HFF-Myc (cell line): ENCODE data around the gene WHAMM.
"Not testable (repeated sequence)": the region's sequence is repeated elsewhere in the genome, so short reads cannot be mapped to it uniquely, and the experiment has no call there.

Experiments
- DNase-seq: peaks from one replicate; pipeline ENCODE4 v3.0.0-alpha.2; 2011; ENCODE audit warnings: low read depth; ENCODE audit errors: extremely low read depth
- H3K4me3 ChIP-seq: replicated peaks from 2 replicates; pipeline ENCODE4 v1.5.1; 2011; ENCODE audit warnings: low read depth, mild to moderate bottlenecking, control low read depth, low read length
- TF ChIP-seq, protein P1 (sequence below): IDR thresholded peaks from 2 replicates; pipeline ENCODE4 v1.5.1; 2012; ENCODE audit warnings: mild to moderate bottlenecking, low read depth, low read length, control low read depth; ENCODE audit errors: missing control alignments

Gene WHAMM

DNA sequence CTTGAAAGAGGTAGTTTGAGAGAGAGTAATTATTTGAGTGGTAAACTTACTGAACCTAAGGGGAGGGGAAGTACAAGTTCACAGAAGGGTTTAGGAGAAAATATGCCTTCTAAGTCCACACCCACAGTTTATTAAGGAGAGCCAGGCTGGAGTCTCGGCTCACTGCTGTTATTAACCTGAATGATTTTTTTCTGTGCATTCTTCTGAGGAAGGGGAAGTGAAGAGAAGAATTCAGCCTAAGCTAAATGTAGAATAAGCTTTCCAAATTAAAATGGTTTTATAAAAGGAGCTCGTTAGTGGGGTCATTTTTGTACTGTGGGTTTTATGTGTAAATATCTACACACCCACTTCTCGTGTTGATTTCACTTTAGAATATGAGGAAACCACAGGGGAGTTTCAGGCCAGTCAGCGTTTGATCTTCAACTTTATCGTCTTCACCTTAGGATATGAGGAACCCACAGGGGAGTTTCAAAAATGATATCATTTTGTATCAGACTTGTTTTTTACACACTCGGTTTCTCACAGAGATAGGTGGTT lies 1.5 kb downstream of the WHAMM start:
- TF ChIP-seq, protein P1, sequence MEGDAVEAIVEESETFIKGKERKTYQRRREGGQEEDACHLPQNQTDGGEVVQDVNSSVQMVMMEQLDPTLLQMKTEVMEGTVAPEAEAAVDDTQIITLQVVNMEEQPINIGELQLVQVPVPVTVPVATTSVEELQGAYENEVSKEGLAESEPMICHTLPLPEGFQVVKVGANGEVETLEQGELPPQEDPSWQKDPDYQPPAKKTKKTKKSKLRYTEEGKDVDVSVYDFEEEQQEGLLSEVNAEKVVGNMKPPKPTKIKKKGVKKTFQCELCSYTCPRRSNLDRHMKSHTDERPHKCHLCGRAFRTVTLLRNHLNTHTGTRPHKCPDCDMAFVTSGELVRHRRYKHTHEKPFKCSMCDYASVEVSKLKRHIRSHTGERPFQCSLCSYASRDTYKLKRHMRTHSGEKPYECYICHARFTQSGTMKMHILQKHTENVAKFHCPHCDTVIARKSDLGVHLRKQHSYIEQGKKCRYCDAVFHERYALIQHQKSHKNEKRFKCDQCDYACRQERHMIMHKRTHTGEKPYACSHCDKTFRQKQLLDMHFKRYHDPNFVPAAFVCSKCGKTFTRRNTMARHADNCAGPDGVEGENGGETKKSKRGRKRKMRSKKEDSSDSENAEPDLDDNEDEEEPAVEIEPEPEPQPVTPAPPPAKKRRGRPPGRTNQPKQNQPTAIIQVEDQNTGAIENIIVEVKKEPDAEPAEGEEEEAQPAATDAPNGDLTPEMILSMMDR, result no peak
- no peak for DNase-seq
- H3K4me3 ChIP-seq, result peak overlapping the region; percentile 75

DNA sequence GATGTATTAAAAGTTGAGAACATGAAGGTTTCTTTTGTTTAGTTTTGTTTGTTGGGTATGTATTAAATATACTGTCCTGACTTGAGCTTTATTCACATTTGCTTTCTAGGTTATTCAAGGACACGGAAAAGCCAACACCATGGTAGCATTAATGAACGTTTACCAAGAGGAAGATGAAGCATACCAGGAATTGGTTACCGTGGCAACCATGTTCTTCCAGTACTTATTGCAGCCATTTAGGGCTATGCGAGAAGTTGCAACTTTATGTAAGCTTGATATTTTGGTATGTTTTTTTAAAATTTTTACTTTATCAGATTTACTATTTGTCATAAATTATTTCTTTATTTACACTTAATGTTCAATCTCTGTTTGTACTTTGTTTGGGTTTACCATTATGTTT lies 3.6 kb downstream of the WHAMM start:
- DNase-seq, result no peak
- TF ChIP-seq, protein P1, result no peak
- no peak overlapping the region for H3K4me3 ChIP-seq

DNA sequence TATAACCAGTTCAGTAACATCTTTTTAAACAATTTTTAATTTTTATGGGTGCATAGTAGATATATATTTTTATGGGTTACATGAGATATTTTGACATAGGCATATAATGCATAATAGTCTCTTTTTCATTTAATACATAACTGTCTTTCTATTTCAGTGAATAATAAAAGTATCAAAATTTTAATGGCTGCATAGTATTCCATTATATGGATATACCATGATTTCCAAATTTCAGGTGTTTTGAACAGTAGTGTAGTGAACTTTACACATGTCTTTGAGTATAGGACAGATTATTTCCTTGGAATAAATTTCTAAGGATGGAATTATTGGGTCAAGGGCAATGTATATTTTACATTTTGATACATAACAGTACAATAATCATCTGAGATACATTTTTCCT lies 10.7 kb downstream of the WHAMM start:
- TF ChIP-seq, protein P1, result no peak
- no peak for DNase-seq
- H3K4me3 ChIP-seq, result no peak overlapping the region

DNA sequence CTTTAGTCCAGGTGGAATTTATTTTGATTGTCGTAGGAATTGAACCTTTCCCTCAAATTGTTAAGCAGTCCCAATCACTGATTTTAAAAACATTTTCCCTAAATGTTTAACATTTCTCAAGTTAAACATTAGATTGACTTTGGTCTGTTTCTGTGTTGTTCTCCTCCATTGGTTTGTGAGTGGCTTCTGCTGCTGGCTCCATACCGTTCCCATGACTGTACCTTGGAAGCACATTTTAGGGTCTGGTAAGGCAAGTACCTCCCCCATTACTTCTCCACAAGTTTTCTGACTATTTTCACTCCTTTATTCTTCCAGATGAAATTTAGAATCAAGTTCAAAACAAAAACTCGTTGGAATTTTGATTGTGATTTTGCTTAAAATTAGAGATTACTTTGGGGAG lies 12.0 kb downstream of the WHAMM start:
- H3K4me3 ChIP-seq, result not testable (repeated sequence)

DNA sequence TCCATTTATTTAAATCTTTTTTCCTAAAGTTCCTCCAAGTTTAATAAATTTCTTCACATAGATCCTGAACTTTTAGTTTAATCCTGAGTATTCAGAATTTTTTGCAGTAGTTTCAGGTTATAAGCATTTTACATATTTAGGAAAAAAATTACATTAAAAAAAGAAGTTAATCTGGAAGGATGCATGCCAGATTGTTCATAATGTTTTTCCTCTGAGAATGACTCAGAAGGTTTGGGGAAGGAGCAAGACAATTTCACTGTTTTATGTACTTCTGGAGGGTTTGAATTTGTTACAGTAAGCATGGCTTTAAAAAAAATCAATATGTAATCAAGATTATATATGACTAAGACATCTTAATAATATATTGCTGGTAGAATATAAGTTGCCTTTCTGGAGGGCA lies 12.4 kb downstream of the WHAMM start:
- not testable (repeated sequence) for DNase-seq, H3K4me3 ChIP-seq

More for the DNA sequence above, 12.0 kb downstream of the WHAMM start:
- not testable (repeated sequence) for DNase-seq

DNA sequence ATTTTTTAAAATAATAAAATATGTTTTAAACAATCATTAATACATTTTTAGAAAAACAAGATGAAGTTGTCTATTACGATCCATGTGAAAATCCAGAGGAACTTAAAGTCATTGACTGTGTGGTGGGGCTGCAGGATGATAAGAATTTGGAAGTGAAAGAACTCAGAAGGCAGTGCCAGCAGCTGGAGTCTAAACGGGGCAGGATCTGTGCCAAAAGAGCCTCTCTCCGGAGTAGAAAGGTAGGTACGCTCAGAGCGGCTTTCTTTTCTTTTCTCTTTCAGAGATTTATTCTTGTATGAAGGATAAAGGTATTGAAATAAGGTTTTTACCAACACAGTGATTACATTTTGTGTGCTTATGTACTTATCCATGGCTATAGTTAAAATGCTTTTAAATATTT lies 13.6 kb downstream of the WHAMM start:
- no peak for DNase-seq
- TF ChIP-seq, protein P1, result no peak
- H3K4me3 ChIP-seq, result no peak overlapping the region

DNA sequence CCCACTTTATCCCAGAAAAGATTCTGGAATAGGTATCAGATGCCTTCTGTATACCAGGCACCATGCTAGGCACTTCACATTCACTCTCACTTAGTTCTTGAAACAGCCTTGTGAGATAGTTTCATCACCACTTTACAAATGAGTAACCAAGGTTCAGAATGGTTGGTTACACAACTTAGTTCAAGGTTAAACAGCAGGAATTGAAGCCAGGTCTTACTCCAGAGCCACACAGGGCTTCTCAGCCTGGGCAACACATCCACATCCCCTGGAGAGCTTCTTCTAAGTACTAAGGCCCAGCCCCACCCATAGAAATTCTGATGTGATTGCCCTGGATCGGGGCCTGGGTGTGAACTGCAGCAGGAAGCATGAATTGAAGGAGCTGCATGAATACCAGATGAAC lies 18.6 kb downstream of the WHAMM start:
- TF ChIP-seq, protein P1, result no peak
- DNase-seq, result no peak
- no peak overlapping the region for H3K4me3 ChIP-seq

DNA sequence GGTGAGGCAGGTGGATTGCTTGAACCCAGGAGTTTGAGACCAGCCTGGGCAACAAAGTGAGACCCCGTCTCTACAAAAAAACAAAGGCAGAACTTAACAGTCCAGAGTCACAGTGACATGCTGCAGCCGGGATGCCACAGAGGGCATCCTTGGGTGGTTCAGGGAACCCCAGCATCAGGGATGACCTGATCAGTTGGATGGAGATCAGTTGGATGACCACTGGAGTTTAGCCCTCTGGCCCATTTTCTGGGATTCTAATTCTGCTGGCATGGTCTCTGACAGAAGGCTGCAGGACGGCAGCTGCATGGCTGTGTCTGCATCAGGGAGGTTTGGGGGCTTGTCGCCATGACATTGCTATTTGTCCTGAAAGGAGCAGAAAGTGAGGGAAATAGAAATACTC lies 19.8 kb downstream of the WHAMM start:
- DNase-seq, result no peak
- H3K4me3 ChIP-seq, result no peak overlapping the region
- TF ChIP-seq, protein P1, result no peak
